Gastroesophageal sphincter (tissue), 4 donors: ENCODE measurements around the gene TMA7. TPM values are rescaled to one million over a fixed set of nuclear protein-coding genes. Genes with fewer than 3 reads are reported as not detected.
"Not testable (repeated sequence)": the region's sequence is repeated elsewhere in the genome, so short reads cannot be mapped to it uniquely, and the experiment has no call there.

Source experiments
- ATAC-seq: fragments of 150-250 bp; one replicate; pipeline ENCODE4 v1.9.1; 2016; ENCODE audit warnings: mild to moderate bottlenecking, moderate library complexity
- H3K27ac ChIP-seq, 4 donors: fragments of 200-600 bp; sonication (generic) in 3 of 4; 1 replicate in 3 of 4; 2 replicates in 1 of 4; pipeline ENCODE4 v1.5.1; 2016 to 2019
- H3K27me3 ChIP-seq: fragments of 200-600 bp; sonication (generic); one replicate; pipeline ENCODE4 v1.5.1; 2019
- H3K36me3 ChIP-seq, 2 donors: fragments of 200-600 bp; sonication (generic); one replicate each; pipeline ENCODE4 v1.5.1; 2019; ENCODE audit warnings: control low read depth in 1 of 2
- H3K4me1 ChIP-seq, 3 donors: fragments of 200-600 bp; sonication (generic); 1 replicate in 2 of 3; 2 replicates in 1 of 3; pipeline ENCODE4 v1.5.1; 2016 to 2019; ENCODE audit warnings: control low read depth in 2 of 3
- H3K4me3 ChIP-seq, 2 donors: fragments of 200-600 bp; sonication (generic); one replicate each; pipeline ENCODE4 v1.5.1; 2019; ENCODE audit warnings: mild to moderate bottlenecking in 1 of 2, moderate library complexity in 1 of 2
- H3K9me3 ChIP-seq, 3 donors: fragments of 200-600 bp; sonication (generic); one replicate each; pipeline ENCODE4 v1.5.1; 2017 to 2019; ENCODE audit warnings: control low read depth in 2 of 3
- CTCF ChIP-seq, 4 experiments: fragments of 200-600 bp in 2 of 4; fragments of 450-650 bp in 2 of 4; sonication (generic) in 1 of 4; IDR thresholded peaks; one replicate each; pipeline ENCODE4 v1.5.1; 2017 to 2019; ENCODE audit warnings: antibody characterized with exemption in 4 of 4, mild to moderate bottlenecking in 2 of 4, moderate library complexity in 2 of 4
- EP300 ChIP-seq: sonication (generic); formaldehyde crosslinking; IDR thresholded peaks from one replicate; pipeline ENCODE4 v1.6.1; 2017; ENCODE audit warnings: antibody characterized with exemption, mild to moderate bottlenecking
- POLR2A ChIP-seq, 2 donors: fragments of 450-650 bp; IDR thresholded peaks; one replicate each; pipeline ENCODE4 v1.6.1; 2017; ENCODE audit warnings: antibody characterized with exemption in 2 of 2, mild to moderate bottlenecking in 2 of 2, moderate library complexity in 1 of 2
- POLR2AphosphoS5 ChIP-seq: sonication (generic); formaldehyde crosslinking; IDR thresholded peaks from one replicate; pipeline ENCODE4 v1.6.1; 2017; ENCODE audit warnings: antibody characterized with exemption
- WGBS, 2 donors: methylation state at CpG; one replicate each; pipeline ENCODE4 v1.1.5; 2018; ENCODE audit warnings: low coverage in 1 of 2; 5-methylcytosine and 5-hydroxymethylcytosine counted together
- total RNA-seq, 4 donors: library from RNA; depleted of rRNA; stranded (reverse); fragments of >200 nt; gene quantifications; one replicate each; pipeline ENCODE4 v1.1.0, GENCODE V29; 2016

The TMA7 gene
- total RNA-seq, 4 donors from 2014 or later, result 200 to 329 (median 260) TPM

- ATAC-seq, result no peak
- H3K9me3 ChIP-seq, result no peaks in the 10 kb centered on the region
- peaks cover 0 to 44% of the 10 kb centered on the region in 2 donors for H3K36me3 ChIP-seq
- H3K4me1 ChIP-seq, result peaks cover 4 to 90% (median 68%) of the 10 kb centered on the region in 3 donors
- H3K27ac ChIP-seq, result peak overlapping the region in 3 of 4 donors; percentile 97 to 98 (median 97)
- WGBS, 2 donors, result 80% methylated on average over 3 of the region's 29 CpGs; no CpG with 5 or more reads in 1 of the 2 donors
- H3K4me3 ChIP-seq, result no peak overlapping the region
- TF ChIP-seq POLR2AphosphoS5, result no peak
- no peak for TF ChIP-seq EP300
- H3K27me3 ChIP-seq, result no peaks in the 10 kb centered on the region
These were observed 29.2 kb downstream of the TMA7 start for GRCh38 chr3:48469046-48469915.

GRCh38 chr3:48470286-48470685 lies 30.2 kb downstream of the TMA7 start:
- Histone ChIP-seq H3K27me3 (no peaks in the 10 kb centered on the region), H3K36me3 (peaks cover 0 to 40% of the 10 kb centered on the region in 2 donors), H3K9me3 (no peaks in the 10 kb centered on the region), H3K4me1 (peaks cover 4 to 80% (median 63%) of the 10 kb centered on the region in 3 donors), H3K27ac (peak overlapping the region in 3 of 4 donors; percentile 97 to 98 (median 97)), H3K4me3 (peak overlapping the region in 1 of 2 donors; percentile 5)
- no CpG with 5 or more reads among the region's 1 CpG for WGBS, 2 donors
- ATAC-seq, result no peak
- TF ChIP-seq CTCF (IDR thresholded peaks at IDR 0.05) (no peak), POLR2AphosphoS5 (no peak), EP300 (no peak), POLR2A (IDR thresholded peaks at IDR 0.05) (no peak)

GRCh38 chr3:48472673-48472922 lies 32.5 kb downstream of the TMA7 start:
- H3K27me3 ChIP-seq, result no peaks in the 10 kb centered on the region
- TF ChIP-seq EP300 (no peak), POLR2A (IDR thresholded peaks at IDR 0.05) (no peak), POLR2AphosphoS5 (no peak), CTCF (IDR thresholded peaks at IDR 0.05) (no peak)
- peak overlapping the region; percentile 90 to 99 (median 95) for H3K27ac ChIP-seq
- no peaks in the 10 kb centered on the region for H3K9me3 ChIP-seq
- H3K4me3 ChIP-seq, result peak overlapping the region; percentile 69 to 75
- peaks cover 0 to 60% (median 49%) of the 10 kb centered on the region in 3 donors for H3K4me1 ChIP-seq
- WGBS, 2 donors, result 0% methylated on average over 2 of the region's 5 CpGs; no CpG with 5 or more reads in 1 of the 2 donors
- peak; percentile 50 for ATAC-seq
- peaks cover 0 to 45% of the 10 kb centered on the region in 2 donors for H3K36me3 ChIP-seq

GRCh38 chr3:48472923-48473616 lies 33.0 kb downstream of the TMA7 start:
- ATAC-seq, result peak; percentile 94
- Histone ChIP-seq H3K4me3 (peak overlapping the region; percentile 69 to 75), H3K27ac (peak overlapping the region; percentile 90 to 99 (median 95)), H3K4me1 (peaks cover 0 to 55% (median 45%) of the 10 kb centered on the region in 3 donors), H3K36me3 (peaks cover 0 to 45% of the 10 kb centered on the region in 2 donors), H3K9me3 (no peaks in the 10 kb centered on the region), H3K27me3 (no peaks in the 10 kb centered on the region)
- TF ChIP-seq POLR2AphosphoS5, result peak; percentile 86
- peak; percentile 48 to 50 for TF ChIP-seq POLR2A (IDR thresholded peaks at IDR 0.05)
- TF ChIP-seq EP300, result no peak
- peak in 3 of 4 experiments; percentile 44 to 62 (median 54) for TF ChIP-seq CTCF (IDR thresholded peaks at IDR 0.05)
- WGBS, 2 donors, result 10 to 14% methylated on average over 1 to 8 of the region's 17 CpGs

- Histone ChIP-seq H3K4me1 (peaks cover 0 to 50% (median 39%) of the 10 kb centered on the region in 3 donors), H3K36me3 (peaks cover 0 to 45% of the 10 kb centered on the region in 2 donors), H3K9me3 (no peaks in the 10 kb centered on the region), H3K27me3 (no peaks in the 10 kb centered on the region), H3K4me3 (peak overlapping the region in 1 of 2 donors; percentile 75), H3K27ac (peak overlapping the region; percentile 90 to 99 (median 95))
- WGBS, 2 donors, result 63% methylated on average over 5 of the region's 5 CpGs; no CpG with 5 or more reads in 1 of the 2 donors
- no peak for ATAC-seq
- no peak for TF ChIP-seq CTCF (IDR thresholded peaks at IDR 0.05)
- TF ChIP-seq EP300, result no peak
These were observed 33.5 kb downstream of the TMA7 start for GRCh38 chr3:48473617-48473952.

- H3K4me3 ChIP-seq, H3K9me3 ChIP-seq, H3K27me3 ChIP-seq, ATAC-seq: not testable (repeated sequence)
- Histone ChIP-seq H3K4me1 (peaks cover 0 to 46% (median 35%) of the 10 kb centered on the region in 3 donors), H3K36me3 (peaks cover 0 to 45% of the 10 kb centered on the region in 2 donors), H3K27ac (peak overlapping the region in 2 of 4 donors; percentile 93 to 97)
- 92 to 100% methylated on average over 3 to 4 of the region's 4 CpGs for WGBS, 2 donors
These were observed 34.0 kb downstream of the TMA7 start for GRCh38 chr3:48474031-48474430.
